GM18502 (cell line): ENCODE results near the gene ADCY2.

Experiments used
- ATAC-seq: cut with Tn5 transposase; IDR thresholded peaks from one replicate; pipeline ENCODE4 v1.9.1; 2021; ENCODE audit warnings: mild to moderate bottlenecking; ENCODE audit not compliant: unreplicated experiment, poor library complexity

Gene ADCY2

DNA sequence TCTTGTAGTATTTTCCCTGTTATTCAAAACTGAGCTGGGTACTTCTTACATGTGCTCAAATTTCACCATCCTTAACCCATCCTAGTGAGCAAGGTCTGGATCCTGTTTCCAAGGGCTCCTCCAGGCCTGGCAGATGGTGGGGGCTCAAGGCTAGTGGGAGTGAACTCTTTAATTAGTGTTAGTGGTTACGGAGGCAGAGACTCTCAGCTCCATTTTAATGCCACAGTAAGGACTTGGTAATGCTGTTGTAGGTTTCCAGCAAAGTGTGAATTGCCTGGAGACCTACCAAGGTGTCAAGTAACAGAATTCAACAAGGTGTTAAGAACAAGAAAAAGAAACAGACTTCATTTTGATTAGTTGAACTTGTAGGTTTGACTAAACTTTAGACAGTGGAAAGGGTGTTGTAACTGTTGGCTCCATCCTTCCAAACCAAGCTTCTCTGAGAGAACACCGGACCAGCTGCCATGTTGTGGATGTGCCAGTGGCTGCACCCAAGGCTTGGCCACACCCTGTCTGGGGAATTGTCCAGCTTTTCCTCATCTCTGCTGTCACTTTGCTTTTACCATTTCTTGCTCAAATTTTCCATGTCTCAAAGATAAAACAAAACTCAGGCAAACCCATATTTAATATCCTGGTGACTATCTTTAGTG is 98.7 kb downstream of the ADCY2 start:
- no peak for ATAC-seq

DNA sequence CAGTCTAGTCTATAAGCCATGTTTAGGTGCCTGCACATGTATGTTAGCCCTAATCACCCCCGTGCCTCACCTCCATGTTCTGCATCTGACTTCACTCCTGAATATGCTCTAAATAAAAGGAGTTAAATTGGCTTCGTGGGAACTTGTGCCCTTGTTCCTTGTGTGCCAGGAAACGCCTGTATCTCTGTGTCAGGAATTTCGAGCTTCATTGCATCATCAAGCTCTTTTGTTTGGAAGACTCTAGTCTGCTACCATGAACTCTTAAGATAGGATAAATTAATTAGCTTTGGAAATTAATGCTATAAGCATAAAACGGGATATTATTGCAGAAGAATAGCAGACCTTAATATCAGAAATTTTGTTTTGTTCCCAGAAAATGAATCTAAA is 99.2 kb downstream of the ADCY2 start:
- ATAC-seq, result no peak

DNA sequence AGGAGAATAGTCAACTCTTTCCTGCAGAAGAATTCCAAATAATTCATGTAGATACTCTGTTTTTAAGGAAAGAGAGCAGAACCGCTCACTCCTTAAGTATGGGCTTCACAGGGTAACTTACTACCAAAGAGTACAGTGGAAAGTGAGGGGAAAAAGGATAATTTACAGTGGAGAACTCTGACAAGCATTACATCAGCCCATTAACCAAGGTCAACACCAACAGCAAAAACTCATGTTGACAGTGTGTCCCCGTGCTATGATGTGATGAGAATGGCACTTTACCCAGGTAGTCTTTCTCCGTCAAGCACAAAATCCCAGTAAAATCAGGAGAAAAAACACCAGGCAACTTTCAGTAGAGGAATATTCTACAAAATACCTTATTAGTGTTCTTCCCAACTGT is 104.3 kb downstream of the ADCY2 start:
- no peak for ATAC-seq

DNA sequence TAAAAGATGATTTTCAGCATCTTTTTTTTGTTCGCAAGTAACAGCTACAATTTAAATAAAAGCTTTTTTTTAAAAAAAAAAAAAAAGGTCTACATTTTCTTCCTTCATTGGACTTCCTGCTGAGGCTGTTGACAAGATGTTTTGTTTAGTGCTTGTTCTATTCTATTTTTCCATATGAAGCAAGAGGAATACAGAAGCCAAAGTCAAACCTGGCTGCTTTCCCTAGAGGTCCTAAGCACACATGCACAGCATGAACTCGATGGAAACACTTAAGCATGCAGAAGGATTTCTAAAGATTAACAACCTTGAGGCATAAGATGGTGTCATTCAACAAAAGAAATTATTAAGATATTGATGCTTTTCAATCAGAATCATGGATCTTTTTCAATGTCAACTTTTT is 105.1 kb downstream of the ADCY2 start:
- no peak for ATAC-seq

DNA sequence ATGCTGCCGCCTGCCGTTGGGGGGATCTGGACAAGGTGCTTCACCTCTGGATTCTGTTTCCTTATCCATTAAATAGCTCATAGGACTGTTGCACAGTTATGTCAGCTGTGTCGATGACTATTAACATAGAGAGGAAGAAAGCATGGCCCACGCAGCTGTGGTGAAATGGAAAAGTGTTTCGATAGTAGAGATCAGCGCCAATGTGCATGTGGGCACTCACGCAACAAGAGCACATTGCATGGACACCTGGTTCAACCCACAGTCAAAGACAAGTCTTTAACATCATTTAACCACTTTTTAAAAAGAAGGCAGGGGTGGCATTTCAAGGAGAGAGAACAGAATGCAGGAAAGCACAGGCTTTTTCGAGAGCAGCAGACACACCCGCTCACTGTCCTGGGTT is 107.6 kb downstream of the ADCY2 start:
- no peak for ATAC-seq

DNA sequence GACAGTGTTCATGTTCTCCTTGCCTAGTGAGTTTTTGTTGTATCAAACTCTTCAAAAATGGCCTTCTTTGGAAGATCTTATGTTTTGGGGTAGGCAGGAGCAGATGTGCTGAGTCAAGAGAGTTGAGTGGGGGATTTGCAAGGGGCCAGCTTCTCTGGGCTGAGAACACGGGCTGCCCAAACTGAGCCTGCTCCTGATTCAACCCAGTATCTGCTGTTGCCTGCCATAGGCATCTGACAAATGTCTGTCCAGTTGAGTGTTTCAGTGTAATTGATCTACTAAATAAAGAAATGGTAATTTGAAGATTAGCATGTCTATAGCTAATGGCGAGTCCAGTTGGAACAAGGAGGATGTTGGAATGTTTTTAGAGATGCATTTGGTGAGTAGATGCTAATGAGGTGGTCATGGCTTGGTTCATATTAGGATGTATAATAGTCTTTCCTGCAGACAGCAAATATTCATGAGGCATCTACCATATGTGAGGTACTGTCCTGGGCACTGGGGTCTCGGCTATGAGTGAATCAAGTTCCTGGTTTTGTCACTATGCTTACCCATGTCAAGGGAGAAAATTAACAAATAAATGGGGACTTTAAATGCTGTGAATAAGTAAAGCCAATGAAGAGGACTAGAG is 119.5 kb downstream of the ADCY2 start:
- no peak for ATAC-seq

DNA sequence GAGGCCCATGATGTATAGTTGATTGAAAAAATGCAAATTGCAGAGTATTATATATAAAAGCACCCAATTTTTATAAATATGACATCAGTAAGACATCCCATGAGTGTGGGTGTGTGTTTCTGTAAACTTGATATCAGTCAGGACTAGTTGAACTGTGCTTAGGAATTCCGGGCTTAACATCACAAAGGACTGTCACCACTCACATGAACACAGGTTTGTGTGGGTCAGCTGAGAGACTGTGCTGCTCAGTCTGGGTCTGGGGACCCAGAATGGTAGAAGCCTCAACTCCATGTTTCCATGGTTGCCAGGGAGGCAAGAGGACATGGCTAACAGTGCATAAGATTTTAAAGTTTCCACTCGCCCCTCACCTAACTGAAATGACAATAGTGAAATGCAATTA is 120.3 kb downstream of the ADCY2 start:
- no peak for ATAC-seq

DNA sequence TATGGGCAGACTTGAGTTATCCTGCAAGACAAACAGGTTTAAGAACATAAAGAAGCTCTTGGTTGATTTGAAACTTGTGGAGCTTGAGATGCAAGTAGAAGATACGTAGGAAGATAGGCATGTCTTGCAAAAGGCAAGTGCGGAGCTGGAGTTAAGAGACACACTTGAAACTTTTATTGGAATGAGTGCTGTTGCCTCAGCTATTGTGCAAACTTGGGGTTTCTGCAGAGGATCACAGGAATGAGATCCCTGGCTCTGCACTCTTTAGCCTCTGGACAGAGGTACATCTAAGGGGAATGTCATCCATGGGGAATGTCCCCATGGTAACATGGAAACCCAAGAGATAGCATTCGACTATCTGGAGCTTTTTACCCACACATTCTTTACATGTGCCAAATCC is 121.1 kb downstream of the ADCY2 start:
- no peak for ATAC-seq

DNA sequence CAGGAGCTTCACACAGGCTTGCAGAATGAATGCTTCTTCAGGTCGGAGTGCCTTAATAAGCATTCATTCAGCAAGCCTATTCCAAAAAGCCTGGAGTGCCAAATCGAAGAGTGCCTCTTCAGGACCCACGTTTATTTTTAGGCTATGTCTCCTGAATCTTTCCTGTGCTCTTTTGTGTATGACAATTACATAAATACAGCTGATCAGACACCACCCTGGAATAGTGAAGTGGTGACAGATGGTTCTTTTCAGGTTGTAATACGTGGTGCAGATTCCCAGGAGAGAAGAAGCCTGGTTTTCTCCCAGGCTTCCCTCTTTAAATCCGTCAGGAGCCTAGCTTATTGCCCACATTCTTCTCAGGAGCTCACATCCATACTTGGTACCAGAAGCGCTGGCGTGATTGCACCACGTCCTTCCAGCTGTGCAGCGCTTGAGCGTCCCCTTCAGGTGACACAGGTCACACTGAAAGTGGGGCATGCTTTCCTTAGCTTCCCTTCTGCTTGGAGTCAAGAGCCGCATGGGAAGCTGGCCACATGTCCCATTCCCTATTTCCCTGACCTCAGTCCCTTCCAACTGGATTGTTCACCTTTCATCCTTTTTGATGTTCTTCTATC is 123.1 kb downstream of the ADCY2 start:
- no peak for ATAC-seq

DNA sequence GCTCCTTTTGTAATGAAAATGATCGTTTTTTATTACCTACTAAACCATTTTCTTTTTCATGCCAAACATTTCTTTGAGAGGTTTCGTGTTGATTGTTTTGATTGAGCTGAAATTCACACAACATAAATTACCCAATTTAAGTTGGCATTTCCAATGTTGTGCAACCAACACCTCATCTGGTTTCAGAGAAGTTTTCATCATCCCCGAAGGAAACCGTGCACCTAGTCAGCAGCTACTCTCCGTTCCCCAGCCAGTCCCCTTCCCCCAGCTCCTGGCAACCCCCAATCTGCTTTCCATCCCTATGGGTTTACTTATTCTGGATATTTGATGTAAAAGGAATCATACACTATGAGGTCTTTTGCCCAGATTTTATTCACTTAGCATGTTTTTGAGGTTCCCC is 123.6 kb downstream of the ADCY2 start:
- no peak for ATAC-seq

DNA sequence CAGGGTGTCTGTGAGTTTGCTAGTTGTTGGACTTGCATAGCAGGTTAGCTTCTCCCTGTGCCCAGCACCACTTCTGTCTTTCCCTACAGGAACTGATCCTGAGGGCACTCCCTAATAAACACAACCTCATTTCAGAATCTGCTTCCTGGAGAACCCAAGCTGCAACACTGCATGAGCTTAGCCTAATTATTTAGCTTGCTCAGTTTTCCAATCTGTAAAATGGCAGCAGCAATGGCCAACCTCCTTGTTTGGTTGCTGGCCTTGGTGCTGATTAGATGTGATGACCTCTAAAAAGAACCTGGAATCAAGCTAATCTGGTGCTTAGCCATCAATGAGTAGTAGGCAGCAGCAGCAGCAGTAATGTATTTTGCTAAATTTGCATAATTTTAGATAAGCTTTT is 133.9 kb downstream of the ADCY2 start:
- no peak for ATAC-seq

DNA sequence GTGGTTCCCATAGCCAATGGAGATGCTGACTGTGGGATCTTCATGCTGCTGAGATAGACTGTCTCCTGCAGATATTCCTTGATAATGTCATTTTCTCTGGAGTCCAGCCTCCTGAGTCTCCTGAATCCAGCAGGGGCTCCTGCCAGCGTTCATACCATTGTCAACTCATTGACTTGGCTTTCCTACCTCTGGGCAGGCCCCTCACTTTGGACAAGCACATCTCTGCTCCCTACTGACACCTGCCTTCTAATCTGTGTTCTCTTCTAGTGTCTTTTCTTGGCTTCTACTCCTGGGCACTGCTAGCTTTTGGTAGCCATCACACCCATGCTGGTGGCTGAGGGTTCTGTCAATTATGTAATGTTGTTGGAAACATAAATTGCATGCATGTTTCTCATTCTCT is 138.0 kb downstream of the ADCY2 start:
- ATAC-seq, result no peak

DNA sequence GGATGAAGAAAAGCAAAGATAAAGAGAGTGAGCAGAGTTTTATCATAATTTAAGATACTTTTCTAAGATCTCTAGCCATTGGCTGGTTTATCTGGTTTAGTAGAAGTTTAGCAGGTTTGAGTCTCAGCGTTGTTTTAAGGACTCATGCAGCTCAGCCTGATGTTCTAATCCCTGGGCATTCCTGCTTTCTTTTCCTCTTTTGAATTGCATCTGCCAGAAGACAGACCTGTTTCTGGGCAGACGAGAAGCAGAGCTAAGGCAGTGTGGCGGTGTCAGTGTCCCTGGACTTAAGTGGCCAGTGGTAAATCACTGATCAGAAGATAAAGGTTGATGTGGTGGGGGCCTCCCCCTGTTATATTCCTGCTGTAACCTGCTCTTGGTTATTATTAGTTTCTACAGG is 138.6 kb downstream of the ADCY2 start:
- ATAC-seq, result no peak

DNA sequence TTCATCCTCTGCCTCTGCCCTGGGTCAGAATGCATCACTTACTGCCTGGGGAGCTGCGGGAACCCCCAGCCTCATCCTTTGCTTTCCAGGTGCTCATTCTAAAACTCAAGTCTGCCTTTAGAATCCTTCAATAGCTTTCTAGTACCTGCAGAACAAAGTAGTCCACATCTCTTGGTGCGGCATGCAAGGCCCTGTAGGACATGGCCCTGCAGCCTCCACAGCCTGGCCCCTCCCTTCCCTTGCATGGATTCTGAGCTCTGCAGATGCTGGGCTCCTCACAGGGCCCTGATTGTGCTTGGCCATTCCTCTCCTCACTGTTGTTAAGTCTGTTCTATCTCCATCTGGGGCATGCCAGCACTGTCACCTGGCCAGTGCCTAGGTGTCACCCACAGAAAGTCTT is 141.6 kb downstream of the ADCY2 start:
- ATAC-seq, result no peak

DNA sequence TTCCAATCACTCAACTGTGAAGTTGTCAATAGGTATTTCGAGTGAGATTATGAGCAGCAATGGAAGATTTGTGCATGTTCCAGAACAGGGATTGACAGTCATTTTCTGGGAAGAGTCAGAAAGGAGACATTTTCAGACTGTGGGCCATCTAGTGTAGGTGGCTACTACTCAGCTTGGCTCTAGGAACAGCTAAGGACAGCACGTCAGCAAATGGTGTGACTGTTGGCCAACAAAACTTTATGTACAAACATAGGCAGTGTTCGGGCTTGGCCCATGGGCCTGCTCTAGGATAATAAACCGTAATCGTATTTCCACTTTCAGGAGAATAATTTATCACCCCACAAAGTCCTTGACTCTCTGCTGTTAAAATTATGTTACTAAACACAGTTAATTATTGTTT is 143.6 kb downstream of the ADCY2 start:
- ATAC-seq, result no peak

DNA sequence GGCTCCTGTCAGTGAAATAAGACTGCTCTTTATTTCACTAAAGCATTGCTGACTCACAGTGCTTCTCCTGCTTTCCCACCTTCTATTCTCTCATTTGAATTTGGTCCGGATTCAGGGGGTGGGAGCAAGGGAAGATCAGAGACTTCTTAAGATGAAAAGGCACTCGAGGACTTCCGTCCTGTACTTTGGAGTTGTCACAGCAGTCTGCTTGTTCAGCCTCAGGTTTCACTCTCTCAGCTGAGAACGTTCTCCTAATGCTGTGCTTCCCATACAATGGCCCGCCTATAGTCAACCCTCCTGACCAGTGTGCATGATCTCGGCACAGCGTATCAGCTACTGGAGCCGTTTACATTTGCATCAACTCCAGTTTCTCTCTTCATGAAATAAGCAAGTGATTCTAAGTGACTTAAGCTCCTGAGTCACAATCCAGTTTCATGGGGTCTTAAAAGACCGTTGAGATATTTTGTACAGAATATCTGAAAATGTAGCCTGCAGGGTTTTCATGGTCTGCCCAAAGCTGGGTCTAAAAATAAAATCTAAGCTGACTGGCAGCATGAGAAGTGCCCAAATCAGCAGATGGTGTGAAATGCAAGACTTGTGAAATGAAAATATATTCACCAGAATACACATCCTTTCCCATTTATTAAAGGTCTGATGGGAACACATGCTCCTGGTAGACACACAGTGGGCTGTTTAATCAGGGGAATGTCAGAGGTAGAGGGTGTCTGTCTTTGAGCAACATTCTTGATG is 145.0 kb downstream of the ADCY2 start:
- ATAC-seq, result no peak

DNA sequence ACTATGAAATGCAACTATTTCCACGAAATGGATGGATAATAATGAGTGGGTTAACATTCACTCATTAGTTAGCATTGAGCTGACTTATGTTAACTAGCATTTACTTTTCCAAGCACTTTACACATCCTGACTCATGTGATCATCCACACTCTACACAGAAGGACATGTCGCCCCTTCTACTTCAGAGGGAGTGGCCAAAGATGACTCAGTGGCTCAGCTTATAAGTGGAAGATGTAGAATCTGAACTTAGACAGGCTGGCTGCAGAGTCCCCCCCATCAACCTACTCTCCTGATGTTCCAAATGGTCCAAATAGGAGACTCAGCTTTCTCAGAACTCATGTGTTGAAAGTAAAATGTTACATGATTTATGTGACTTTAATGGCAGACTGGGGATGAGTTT is 146.0 kb downstream of the ADCY2 start:
- no peak for ATAC-seq

DNA sequence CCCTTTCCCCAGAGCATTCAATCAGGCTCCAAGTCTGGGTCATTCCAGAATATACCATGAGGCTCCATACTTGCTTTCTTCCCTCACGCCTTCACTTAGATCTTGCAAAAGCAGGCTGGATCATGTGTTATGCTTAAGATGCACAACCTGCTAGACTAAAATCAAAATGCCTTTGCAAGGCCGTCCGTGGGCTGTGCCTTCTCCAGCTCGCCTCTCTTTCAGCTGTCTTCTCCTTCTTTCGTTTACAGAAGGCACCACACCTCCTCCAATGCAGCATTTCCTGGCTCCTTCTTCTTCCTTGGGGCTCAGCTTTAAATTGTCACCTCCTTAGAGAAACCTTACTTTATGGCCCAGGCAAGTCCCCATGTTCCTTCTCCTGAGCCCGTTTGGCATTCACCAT is 150.6 kb downstream of the ADCY2 start:
- no peak for ATAC-seq

DNA sequence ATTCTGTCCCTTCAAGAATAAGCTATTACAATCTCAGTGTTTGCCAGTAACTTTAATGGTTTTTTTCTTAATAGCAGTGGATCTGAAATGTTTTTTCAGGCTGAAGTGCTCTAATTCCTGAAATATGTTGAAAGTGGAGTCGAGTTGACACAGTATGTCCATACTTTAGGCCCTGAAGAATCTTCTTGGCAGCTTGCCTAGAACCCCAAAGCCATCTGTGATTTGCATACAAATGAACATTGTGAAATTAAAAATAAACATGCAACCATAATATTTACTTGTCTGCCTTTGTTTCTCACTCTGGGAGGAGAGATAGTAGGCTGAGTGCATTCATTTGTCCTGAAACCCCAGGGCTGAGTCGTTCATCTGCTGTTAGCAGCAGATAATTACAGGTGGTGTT is 152.7 kb downstream of the ADCY2 start:
- no peak for ATAC-seq

DNA sequence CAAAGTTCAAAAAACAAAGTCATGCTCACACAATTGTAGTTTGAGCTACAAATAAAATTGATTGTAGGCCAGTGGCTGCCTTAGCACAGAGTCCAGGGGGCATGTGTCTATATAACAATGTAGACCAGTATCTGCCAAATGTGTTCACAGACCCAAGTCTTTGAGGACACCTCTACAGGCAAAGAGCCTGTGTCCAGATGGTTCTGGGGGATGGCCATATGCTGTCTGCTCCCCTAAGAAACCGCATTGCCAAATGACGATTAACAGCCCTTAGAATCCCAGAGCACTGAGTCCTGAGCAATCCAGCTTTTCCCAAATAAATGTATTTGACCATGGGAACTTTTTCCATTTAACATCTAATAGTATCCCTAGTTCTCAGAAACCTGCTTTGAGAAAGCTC is 169.6 kb downstream of the ADCY2 start:
- no peak for ATAC-seq

DNA sequence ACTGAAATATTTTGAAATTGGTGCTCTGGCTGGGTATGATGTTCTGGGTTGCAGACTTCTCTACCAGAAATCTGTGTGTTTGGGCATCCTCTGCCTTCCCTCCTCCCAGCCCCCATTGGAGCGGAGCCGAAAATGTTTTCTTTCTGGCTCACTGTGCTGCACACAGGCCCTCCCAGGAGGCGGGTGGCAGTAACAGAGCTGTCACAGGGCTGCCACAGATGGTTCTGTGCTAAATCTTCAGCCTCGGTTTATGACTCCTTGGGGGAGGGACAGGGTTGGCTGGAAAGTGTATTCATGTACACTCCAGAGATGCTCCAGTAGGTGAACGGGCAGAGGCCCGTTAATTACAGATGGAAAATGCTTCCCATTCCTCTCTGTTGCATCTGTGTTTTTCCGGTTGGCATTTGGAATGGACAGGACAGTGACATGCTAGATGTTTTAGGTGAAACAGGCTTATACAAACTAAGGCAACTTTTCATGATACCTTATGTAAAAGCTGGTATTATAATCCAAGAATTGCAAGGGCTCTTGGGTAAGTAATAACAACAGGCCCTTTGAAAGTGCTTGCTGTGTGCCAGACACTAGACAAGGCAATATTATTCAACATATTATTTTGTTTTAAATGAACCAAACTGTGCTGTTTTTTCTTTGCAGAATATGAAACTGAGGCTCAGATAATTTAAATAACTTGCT is 180.2 kb downstream of the ADCY2 start:
- no peak for ATAC-seq
